Measurements from ENCODE around the gene MARK1. TPM values are rescaled to one million over a fixed set of nuclear protein-coding genes. Genes with fewer than 3 reads are reported as not detected.

MARK1 gene
- total RNA-seq, 2 experiments from 2014 or later = not detected

- H3K27ac Mint-ChIP-seq = no peak overlapping the region
- peaks cover under 1% of the 10 kb centered on the region for H3K4me1 Mint-ChIP-seq
- POLR2A ChIA-PET = no interaction called here
- DNase-seq (no peak), ATAC-seq (no peak)
- no peaks in the 10 kb centered on the region for H3K9me3 Mint-ChIP-seq (ENCODE audit: low read depth)
- peaks cover 9% of the 10 kb centered on the region for H3K27me3 Mint-ChIP-seq
- CTCF ChIA-PET = interaction anchor here (0.6 to 2.1 kb wide), 2 partner anchors 39 to 1347 kb away, joined by 3 to 12 read pairs; no protein-coding TSS in a partner anchor
- H3K4me3 Mint-ChIP-seq = no peak overlapping the region
- intact Hi-C loops (cut with DNase I, micrococcal nuclease) = loop anchor here in 1 of 2 experiments (5.0 kb wide), 1 partner anchor 168 kb away; the partner anchor contains the start of gene MARK1
- no peaks in the 10 kb centered on the region for H3K36me3 Mint-ChIP-seq (ENCODE audit: low read depth)
Observed at GRCh38 chr1:220694866-220695382, 167.0 kb downstream of the MARK1 start.

DNA sequence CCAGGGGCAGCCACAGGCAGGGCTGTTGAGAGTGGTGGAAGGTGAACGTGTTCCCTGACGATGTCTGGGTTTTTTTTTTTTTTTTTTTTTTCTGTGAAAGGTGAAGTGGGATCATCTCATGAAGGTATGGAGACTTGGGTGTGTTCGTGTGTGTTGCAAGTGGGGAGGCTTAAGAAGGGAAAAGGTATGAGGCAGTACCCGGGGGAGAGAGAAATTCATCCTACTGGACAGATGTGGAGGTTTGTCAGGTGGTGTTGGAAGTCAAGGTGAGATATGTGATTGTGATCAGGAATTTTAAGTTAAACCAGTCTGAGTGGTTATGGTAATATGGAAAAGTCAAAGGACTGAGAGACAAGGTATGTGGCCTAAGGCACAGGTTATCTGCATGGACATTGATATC lies 167.5 kb downstream of the MARK1 start:
- POLR2A ChIA-PET = interaction anchor here (0.6 kb wide), 1 partner anchor 399 kb away, joined by 3 read pairs; no protein-coding TSS in a partner anchor
- Mint-ChIP-seq H3K4me1 (no peaks in the 10 kb centered on the region), H3K9me3 (ENCODE audit: low read depth) (no peaks in the 10 kb centered on the region), H3K27me3 (peaks cover 9% of the 10 kb centered on the region), H3K27ac (no peak overlapping the region), H3K36me3 (ENCODE audit: low read depth) (no peaks in the 10 kb centered on the region), H3K4me3 (no peak overlapping the region)
- no peak for ATAC-seq
- intact Hi-C loops (cut with DNase I, micrococcal nuclease) = no loop called here
- DNase-seq = no peak
- CTCF ChIA-PET = interaction anchor here (0.6 kb wide), 1 partner anchor 1347 kb away, joined by 3 read pairs; no protein-coding TSS in a partner anchor

DNA sequence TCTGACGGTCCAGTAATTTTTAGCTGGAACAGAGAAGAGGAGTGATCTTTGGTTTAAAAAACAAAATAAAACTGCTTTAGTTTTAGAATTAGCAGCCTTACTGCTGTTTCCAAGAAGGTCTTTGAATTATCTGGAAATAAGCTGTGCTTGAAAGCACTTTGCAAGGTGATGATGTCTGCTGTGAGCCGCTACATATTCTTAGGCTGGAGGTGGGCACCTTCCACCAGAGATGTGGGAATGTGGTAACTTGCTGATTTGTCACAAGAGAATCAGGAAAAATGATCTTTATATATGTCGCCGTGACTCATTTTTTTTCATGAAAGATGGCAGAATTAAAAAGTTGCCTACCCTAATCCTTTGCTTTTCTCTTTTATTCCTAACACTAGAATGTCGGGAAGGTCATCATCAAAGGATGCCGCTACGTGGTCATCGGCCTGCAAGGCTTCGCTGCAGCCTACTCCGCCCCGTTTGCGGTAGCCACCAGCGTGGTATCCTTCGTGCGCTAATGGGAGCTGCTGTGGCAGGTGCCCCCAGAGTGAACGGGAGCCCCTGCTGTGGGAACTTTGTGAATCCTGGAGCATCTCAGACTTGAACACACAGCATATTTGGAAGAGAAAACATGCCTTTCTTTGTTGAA lies 168.4 kb downstream of the MARK1 start:
- Mint-ChIP-seq H3K9me3 (ENCODE audit: low read depth) (no peaks in the 10 kb centered on the region), H3K27ac (no peak overlapping the region), H3K4me3 (no peak overlapping the region), H3K4me1 (no peaks in the 10 kb centered on the region), H3K27me3 (peaks cover 8% of the 10 kb centered on the region), H3K36me3 (ENCODE audit: low read depth) (no peaks in the 10 kb centered on the region)
- intact Hi-C loops (cut with DNase I, micrococcal nuclease) = no loop called here
- POLR2A ChIA-PET = interaction anchor here (0.6 kb wide), 1 partner anchor 400 kb away, joined by 3 read pairs; no protein-coding TSS in a partner anchor
- DNase-seq = no peak
- no peak for ATAC-seq
- CTCF ChIA-PET = no interaction called here

DNA sequence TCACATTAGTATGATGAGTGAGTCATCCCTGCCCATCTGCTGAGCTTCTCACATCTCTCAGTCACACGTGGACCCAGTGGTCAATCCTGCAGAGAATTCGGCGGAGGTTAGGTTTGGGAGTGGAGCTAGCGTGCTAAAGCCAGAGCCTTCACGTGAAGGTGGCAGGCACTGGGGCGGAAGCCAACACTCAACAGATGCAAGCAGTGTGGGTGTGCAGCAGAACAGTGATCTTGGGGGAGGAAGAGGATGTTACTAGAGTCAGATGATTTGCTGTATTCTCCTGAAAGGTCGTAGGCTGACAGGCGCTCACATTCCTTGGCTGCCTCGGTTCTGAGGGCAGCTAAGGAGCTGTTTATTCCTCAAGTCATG lies 168.9 kb downstream of the MARK1 start:
- Mint-ChIP-seq H3K4me1 (no peaks in the 10 kb centered on the region), H3K9me3 (ENCODE audit: low read depth) (no peaks in the 10 kb centered on the region), H3K36me3 (ENCODE audit: low read depth) (no peaks in the 10 kb centered on the region), H3K27me3 (peaks cover 8% of the 10 kb centered on the region), H3K27ac (no peak overlapping the region), H3K4me3 (no peak overlapping the region)
- DNase-seq (no peak), ATAC-seq (no peak)
- intact Hi-C loops (cut with DNase I, micrococcal nuclease) = no loop called here
- CTCF ChIA-PET = no interaction called here
- POLR2A ChIA-PET = no interaction called here

- CTCF ChIA-PET = no interaction called here
- Mint-ChIP-seq H3K27me3 (peaks cover 13% of the 10 kb centered on the region), H3K36me3 (ENCODE audit: low read depth) (no peaks in the 10 kb centered on the region), H3K27ac (no peak overlapping the region), H3K4me1 (no peaks in the 10 kb centered on the region), H3K9me3 (ENCODE audit: low read depth) (no peaks in the 10 kb centered on the region), H3K4me3 (no peak overlapping the region)
- ATAC-seq = no peak
- POLR2A ChIA-PET = no interaction called here
- no peak for DNase-seq
- intact Hi-C loops (cut with DNase I, micrococcal nuclease) = no loop called here
Observed at GRCh38 chr1:220697326-220697725, 169.4 kb downstream of the MARK1 start.

- no peak for ATAC-seq
- Mint-ChIP-seq H3K27ac (no peak overlapping the region), H3K9me3 (ENCODE audit: low read depth) (no peaks in the 10 kb centered on the region), H3K36me3 (ENCODE audit: low read depth) (no peaks in the 10 kb centered on the region), H3K4me3 (no peak overlapping the region), H3K27me3 (peaks cover 12% of the 10 kb centered on the region), H3K4me1 (no peaks in the 10 kb centered on the region)
- no peak for DNase-seq
- CTCF ChIA-PET = interaction anchor here (0.7 kb wide), 1 partner anchor 62 kb away, joined by 3 read pairs; no protein-coding TSS in a partner anchor
- intact Hi-C loops (cut with DNase I, micrococcal nuclease) = no loop called here
- POLR2A ChIA-PET = no interaction called here
Observed at GRCh38 chr1:220698607-220699016, 170.7 kb downstream of the MARK1 start.

DNA sequence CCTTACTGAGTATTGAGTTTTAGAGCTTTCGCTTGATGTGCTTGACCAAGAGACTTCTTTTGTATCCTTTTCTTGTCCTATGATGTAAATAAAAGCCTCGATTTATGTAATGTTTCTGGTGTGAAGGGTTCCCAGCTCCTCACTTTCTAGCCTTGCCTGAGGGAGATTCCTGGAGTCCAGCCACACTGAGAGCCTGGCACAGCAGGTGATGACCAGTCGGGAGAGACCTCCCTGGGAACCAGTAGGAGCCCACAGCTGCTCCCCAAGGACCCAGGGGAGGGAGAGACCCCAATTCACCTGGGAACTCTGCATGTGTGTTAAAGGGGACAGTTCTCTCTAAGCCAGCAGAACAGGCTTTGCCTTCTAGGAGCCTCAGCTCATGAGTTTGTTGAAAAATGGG lies 171.1 kb downstream of the MARK1 start:
- CTCF ChIA-PET = interaction anchor here (1.2 kb wide), 1 partner anchor 34 kb away, joined by 5 read pairs; no protein-coding TSS in a partner anchor

GRCh38 chr1:220700556-220701179 lies 172.7 kb downstream of the MARK1 start:
- CTCF ChIA-PET = interaction anchor here (0.9 to 1.3 kb wide), 2 partner anchors 33 to 84 kb away, joined by 3 to 4 read pairs; no protein-coding TSS in a partner anchor
- no peak for DNase-seq

More for the DNA sequence above, 171.1 kb downstream of the MARK1 start:
- Mint-ChIP-seq H3K9me3 (ENCODE audit: low read depth) (no peaks in the 10 kb centered on the region), H3K27ac (no peak overlapping the region), H3K4me1 (no peaks in the 10 kb centered on the region), H3K27me3 (peaks cover 12% of the 10 kb centered on the region), H3K36me3 (ENCODE audit: low read depth) (no peaks in the 10 kb centered on the region), H3K4me3 (no peak overlapping the region)
- DNase-seq (no peak), ATAC-seq (no peak)
- POLR2A ChIA-PET = no interaction called here
- intact Hi-C loops (cut with DNase I, micrococcal nuclease) = no loop called here

DNA sequence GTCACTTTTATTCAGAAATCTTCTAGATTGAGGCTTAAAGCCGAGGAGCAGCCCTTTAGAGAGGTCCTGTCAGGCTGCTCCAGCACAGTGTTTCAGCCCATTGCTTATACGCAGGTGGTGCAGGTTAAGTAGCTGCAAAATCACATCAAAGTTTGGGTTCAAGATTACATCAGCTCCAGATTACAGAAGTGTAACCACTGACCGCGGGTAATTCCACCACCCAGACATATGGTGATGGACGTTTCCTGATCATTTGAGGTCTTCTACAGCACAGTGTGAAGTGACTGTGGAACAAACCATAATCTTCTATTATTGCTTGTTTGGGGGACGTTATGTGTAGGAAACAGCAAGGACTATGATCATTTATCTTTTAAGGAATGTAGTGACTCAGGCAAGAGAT lies 174.0 kb downstream of the MARK1 start:
- Mint-ChIP-seq H3K4me1 (no peaks in the 10 kb centered on the region), H3K9me3 (ENCODE audit: low read depth) (no peaks in the 10 kb centered on the region), H3K4me3 (no peak overlapping the region), H3K36me3 (ENCODE audit: low read depth) (no peaks in the 10 kb centered on the region), H3K27ac (no peak overlapping the region), H3K27me3 (peaks cover 16% of the 10 kb centered on the region)
- no peak for ATAC-seq
- ChIA-PET CTCF (interaction anchor here (1.3 kb wide), 1 partner anchor 31 kb away, joined by 4 read pairs; no protein-coding TSS in a partner anchor), POLR2A (no interaction called here)
- intact Hi-C loops (cut with DNase I, micrococcal nuclease) = no loop called here
- DNase-seq = no peak

More at GRCh38 chr1:220700556-220701179, 172.7 kb downstream of the MARK1 start:
- POLR2A ChIA-PET = no interaction called here
- intact Hi-C loops (cut with DNase I, micrococcal nuclease) = no loop called here
- ATAC-seq = no peak
- Mint-ChIP-seq H3K4me3 (no peak overlapping the region), H3K27ac (no peak overlapping the region), H3K27me3 (peaks cover 16% of the 10 kb centered on the region), H3K9me3 (ENCODE audit: low read depth) (no peaks in the 10 kb centered on the region), H3K4me1 (no peaks in the 10 kb centered on the region), H3K36me3 (ENCODE audit: low read depth) (no peaks in the 10 kb centered on the region)

- Mint-ChIP-seq H3K4me3 (no peak overlapping the region), H3K36me3 (ENCODE audit: low read depth) (no peaks in the 10 kb centered on the region), H3K9me3 (ENCODE audit: low read depth) (no peaks in the 10 kb centered on the region), H3K4me1 (no peaks in the 10 kb centered on the region), H3K27ac (no peak overlapping the region), H3K27me3 (peaks cover 16% of the 10 kb centered on the region)
- no peak for ATAC-seq
- ChIA-PET POLR2A (no interaction called here), CTCF (no interaction called here)
- intact Hi-C loops (cut with DNase I, micrococcal nuclease) = no loop called here
- DNase-seq = no peak
Observed at GRCh38 chr1:220702733-220703270, 174.9 kb downstream of the MARK1 start.

DNA sequence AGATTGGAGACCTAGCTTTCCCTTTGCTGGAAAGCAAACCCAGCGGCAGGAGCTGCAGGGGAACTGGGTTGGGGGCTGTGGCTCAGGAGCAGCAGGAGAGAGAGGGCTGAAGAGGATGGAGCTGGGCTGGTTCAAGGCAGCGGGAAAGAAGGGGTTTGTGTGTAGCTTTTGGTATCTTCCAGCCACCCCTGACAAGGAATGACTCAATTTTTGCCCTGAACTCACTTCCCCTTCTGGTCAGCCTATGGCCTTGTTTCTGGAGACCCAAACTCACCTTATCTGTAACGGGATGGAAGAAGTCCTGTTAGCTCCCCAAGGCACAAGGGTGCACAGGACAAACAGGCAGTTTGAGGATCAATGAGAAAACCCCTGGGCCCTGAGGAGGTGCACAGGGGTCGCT lies 175.4 kb downstream of the MARK1 start:
- ChIA-PET CTCF (interaction anchor here (0.6 kb wide), 1 partner anchor 40 kb away, joined by 5 read pairs; no protein-coding TSS in a partner anchor), POLR2A (no interaction called here)
- intact Hi-C loops (cut with DNase I, micrococcal nuclease) = no loop called here
- Mint-ChIP-seq H3K9me3 (ENCODE audit: low read depth) (no peaks in the 10 kb centered on the region), H3K4me3 (no peak overlapping the region), H3K4me1 (no peaks in the 10 kb centered on the region), H3K27ac (no peak overlapping the region), H3K36me3 (ENCODE audit: low read depth) (no peaks in the 10 kb centered on the region), H3K27me3 (peaks cover 16% of the 10 kb centered on the region)
- DNase-seq (no peak), ATAC-seq (no peak)

DNA sequence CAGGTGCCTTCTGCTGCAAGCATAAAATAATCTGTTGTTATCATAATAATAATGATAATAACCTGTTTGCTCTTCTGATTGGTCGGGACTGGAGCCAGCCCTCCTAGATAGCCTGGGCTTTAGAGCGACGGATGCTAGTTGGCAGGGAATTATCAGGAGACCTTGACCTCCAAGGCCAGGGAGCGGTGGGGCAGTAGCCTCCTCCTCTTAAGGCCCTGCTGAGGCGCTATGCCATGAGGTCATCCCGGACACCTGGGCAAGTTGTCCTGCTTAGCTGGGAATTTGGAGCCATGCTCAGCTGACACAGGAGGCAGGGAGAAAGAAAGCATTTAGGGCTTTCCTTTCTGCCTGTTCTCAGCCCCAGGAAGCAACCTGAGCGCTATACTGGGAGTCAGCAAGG lies 177.8 kb downstream of the MARK1 start:
- no peak for DNase-seq
- Mint-ChIP-seq H3K4me3 (no peak overlapping the region), H3K9me3 (ENCODE audit: low read depth) (no peaks in the 10 kb centered on the region), H3K36me3 (ENCODE audit: low read depth) (no peaks in the 10 kb centered on the region), H3K27ac (no peak overlapping the region), H3K4me1 (no peaks in the 10 kb centered on the region), H3K27me3 (peaks cover 16% of the 10 kb centered on the region)
- no peak for ATAC-seq
- intact Hi-C loops (cut with DNase I, micrococcal nuclease) = no loop called here
- ChIA-PET POLR2A (no interaction called here), CTCF (no interaction called here)

Data from activated CD4-positive, alpha-beta T cell treated with anti-CD3 and anti-CD28 coated beads for 36 hours (primary cell).